HCT116 (cell line): ENCODE data around the gene XDH. TPM values are rescaled to one million over a fixed set of nuclear protein-coding genes. Genes with fewer than 3 reads are reported as not detected.

Source experiments
- ATAC-seq: fragments of 200-7000 bp; cut with Tn5 transposase; 2 replicates; pipeline ENCODE4 v1.9.1; 2020; ENCODE audit warnings: mild to moderate bottlenecking, moderate library complexity
- BruUV-seq: library from RNA; stranded (reverse); fragments of 400-500 nt; replicated peaks from 2 replicates; lab custom pipeline; 2021; lab: Mats Ljungman, UMichigan
- CTCF ChIA-PET: fragments of 300-600 bp; sonication (Branson Sonifier 250); formaldehyde crosslinking; loops from one replicate; lab custom pipeline; 2021; ENCODE audit warnings: antibody characterized with exemption; lab: Charles Lee
- POLR2A ChIA-PET: fragments of 300-600, 350-600 bp; sonication (Branson Sonifier 250); formaldehyde crosslinking; loops from one replicate; lab custom pipeline; 2021; ENCODE audit warnings: antibody characterized with exemption; lab: Charles Lee
- RAD21 ChIA-PET, 2 experiments: fragments of 300-600 bp; sonication (Branson Sonifier 250); formaldehyde crosslinking; loops; one replicate each; lab custom pipeline; 2023; ENCODE audit warnings: low total read pairs in 2 of 2; ENCODE audit not compliant: uncharacterized antibody in 2 of 2, unreplicated experiment in 2 of 2, low non-redundant PET in 1 of 2; lab: Charles Lee
- DNase-seq: peaks from one replicate; pipeline ENCODE4 v3.0.0-alpha.2; 2010; ENCODE audit warnings: low read depth, low spot score
- H2AFZ ChIP-seq: fragments of 200-600 bp; shearing (Covaris generic), sonication (generic); 2 replicates; pipeline ENCODE4 v1.6.1; 2017; ENCODE audit warnings: low read depth, mixed run types, mixed read lengths, antibody characterized with exemption, low read length; ENCODE audit not compliant: poor library complexity, severe bottlenecking
- H3K27ac ChIP-seq: 2 replicates; pipeline ENCODE4 v1.5.1; 2012; ENCODE audit warnings: low read depth, low read length
- H3K27me3 ChIP-seq: fragments of 200-600 bp; sonication (generic); 2 replicates; pipeline ENCODE4 v1.6.1; 2016; ENCODE audit warnings: mixed run types, low read length, mixed read lengths; ENCODE audit not compliant: insufficient read depth
- H3K36me3 ChIP-seq, 2 experiments: fragments of 200-500 bp in 1 of 2; fragments of 200-600 bp in 1 of 2; sonication (Bioruptor generic) in 1 of 2; sonication (generic) in 1 of 2; 2 replicates each; pipeline versions ENCODE4 v1.5.1 to v1.6.1; 2014 to 2016; ENCODE audit warnings: low read length in 2 of 2, inconsistent platforms in 1 of 2, mixed read lengths in 1 of 2, mixed run types in 1 of 2; ENCODE audit not compliant: insufficient read depth in 2 of 2, control insufficient read depth in 1 of 2
- H3K4me1 ChIP-seq, 2 experiments: fragments of 200-600 bp in 1 of 2; sonication (generic) in 1 of 2; 2 replicates each; pipeline versions ENCODE4 v1.5.1 to v1.6.1; 2012 to 2017; ENCODE audit warnings: low read length in 2 of 2, inconsistent platforms in 1 of 2, mild to moderate bottlenecking in 1 of 2, mixed read lengths in 1 of 2, mixed run types in 1 of 2, moderate library complexity in 1 of 2; ENCODE audit not compliant: insufficient read depth in 2 of 2, control insufficient read depth in 1 of 2
- H3K4me2 ChIP-seq: fragments of 200-600 bp; sonication (generic); 2 replicates; pipeline ENCODE4 v1.6.1; 2017; ENCODE audit warnings: mixed run types, low read length, mixed read lengths
- H3K4me3 ChIP-seq, 2 experiments: fragments of 200-600 bp in 1 of 2; sonication (generic) in 1 of 2; replicated peaks in 1 of 2; 2 replicates each; pipeline ENCODE4 v1.5.1; 2011 to 2016; ENCODE audit warnings: low read length in 2 of 2, control low read depth in 1 of 2, low read depth in 1 of 2, mild to moderate bottlenecking in 1 of 2, mixed read lengths in 1 of 2, mixed run types in 1 of 2
- H3K79me2 ChIP-seq: fragments of 200-600 bp; sonication (generic); 2 replicates; pipeline ENCODE4 v1.6.1; 2017; ENCODE audit warnings: mild to moderate bottlenecking, mixed run types, low read length, moderate library complexity, mixed read lengths; ENCODE audit not compliant: insufficient read depth
- H3K9ac ChIP-seq: fragments of 200-600 bp; sonication (generic); 2 replicates; pipeline ENCODE4 v1.6.1; 2016; ENCODE audit warnings: low read length, mixed read lengths
- H3K9me2 ChIP-seq: fragments of 200-600 bp; sonication (generic), shearing (Covaris generic); 2 replicates; pipeline ENCODE4 v1.6.1; 2017; ENCODE audit warnings: mixed run types, mild to moderate bottlenecking, moderate library complexity; ENCODE audit not compliant: insufficient read depth
- H3K9me3 ChIP-seq, 2 experiments: fragments of 200-500 bp in 1 of 2; fragments of 200-600 bp in 1 of 2; sonication (Bioruptor generic) in 1 of 2; sonication (generic) in 1 of 2; 2 replicates each; pipeline ENCODE4 v1.6.1; 2014 to 2017; ENCODE audit warnings: low read length in 2 of 2, mixed read lengths in 2 of 2, inconsistent platforms in 1 of 2, low read depth in 1 of 2, mild to moderate bottlenecking in 1 of 2, mixed run types in 1 of 2, moderate library complexity in 1 of 2; ENCODE audit not compliant: control insufficient read depth in 1 of 2, insufficient read depth in 1 of 2
- H4K20me1 ChIP-seq: fragments of 200-600 bp; sonication (generic), shearing (Covaris generic); 2 replicates; pipeline ENCODE4 v1.6.1; 2017; ENCODE audit warnings: mixed run types, mild to moderate bottlenecking, moderate library complexity; ENCODE audit not compliant: insufficient read depth
- ATF3 ChIP-seq: IDR thresholded peaks from 2 replicates; pipeline ENCODE4 v1.6.1; 2012
- CBX3 ChIP-seq: IDR thresholded peaks from 2 replicates; pipeline ENCODE4 v1.6.1; 2012; ENCODE audit warnings: low read depth
- CEBPB ChIP-seq: IDR thresholded peaks from 2 replicates; pipeline ENCODE4 v1.6.1; 2012; ENCODE audit warnings: low read depth
- EGR1 ChIP-seq: IDR thresholded peaks from 2 replicates; pipeline ENCODE4 v1.6.1; 2012; ENCODE audit warnings: low read depth
- ELF1 ChIP-seq: IDR thresholded peaks from 2 replicates; pipeline ENCODE4 v1.6.1; 2012; ENCODE audit warnings: low read depth, borderline replicate concordance
- EZH2 ChIP-seq: fragments of 200-600 bp; sonication (generic); IDR thresholded peaks from 2 replicates; pipeline ENCODE4 v1.6.1; 2017; ENCODE audit warnings: antibody characterized with exemption, mixed run types
- EZH2phosphoT487 ChIP-seq: fragments of 200-600 bp; IDR thresholded peaks from 2 replicates; pipeline ENCODE4 v1.6.1; 2018; ENCODE audit warnings: antibody characterized with exemption, borderline replicate concordance
- JUND ChIP-seq: IDR thresholded peaks from 2 replicates; pipeline ENCODE4 v1.6.1; 2012
- MAX ChIP-seq: IDR thresholded peaks from 2 replicates; pipeline ENCODE4 v1.6.1; 2012
- POLR2AphosphoS5 ChIP-seq: IDR thresholded peaks from 2 replicates; pipeline ENCODE4 v1.6.1; 2011; ENCODE audit warnings: mild to moderate bottlenecking, low read depth, low read length, moderate library complexity
- RAD21 ChIP-seq: IDR thresholded peaks from 2 replicates; pipeline ENCODE4 v1.6.1; 2012; ENCODE audit warnings: low read depth, mild to moderate bottlenecking
- REST ChIP-seq: IDR thresholded peaks from 2 replicates; pipeline ENCODE4 v1.6.1; 2012; ENCODE audit warnings: low read depth
- SIN3A ChIP-seq: IDR thresholded peaks from 2 replicates; pipeline ENCODE4 v1.6.1; 2012; ENCODE audit warnings: low read depth
- SP1 ChIP-seq: IDR thresholded peaks from 2 replicates; pipeline ENCODE4 v1.6.1; 2012; ENCODE audit warnings: low read depth
- SRF ChIP-seq: IDR thresholded peaks from 2 replicates; pipeline ENCODE4 v1.6.1; 2012; ENCODE audit warnings: low read depth
- TCF7L2 ChIP-seq: IDR thresholded peaks from 2 replicates; pipeline ENCODE4 v1.7.0; 2011; ENCODE audit warnings: borderline replicate concordance, inconsistent platforms; ENCODE audit not compliant: insufficient read depth, insufficient read length; ENCODE audit errors: extremely low read depth
- YY1 ChIP-seq: IDR thresholded peaks from 2 replicates; pipeline ENCODE4 v1.6.1; 2011; ENCODE audit warnings: low read length, low read depth, moderate library complexity, mild to moderate bottlenecking; ENCODE audit not compliant: insufficient replicate concordance; ENCODE audit errors: extremely low read depth
- intact Hi-C: fragments of 100-400 bp; cut with micrococcal nuclease; formaldehyde crosslinking; loops from 2 replicates; pipeline ENCODE4 v1.10.0; 2022
- total RNA-seq: library from RNA; stranded (reverse); gene quantifications from one replicate; pipeline ENCODE4 v1.2.1, GENCODE V29; 2021; ENCODE audit not compliant: unreplicated experiment

XDH gene
- total RNA-seq, 1 experiment from 2014 or later, result 0.15 TPM

- TF ChIP-seq EZH2phosphoT487 (no peak), MAX (no peak), POLR2AphosphoS5 (no peak), SP1 (no peak), EZH2 (no peak), SIN3A (no peak), JUND (no peak), YY1 (no peak), REST (no peak), EGR1 (no peak), CEBPB (no peak)
- TF ChIP-seq, all 23 proteins: peak for 0
Measured at GRCh38 chr2:31421634-31422033, 7.1 kb upstream of the XDH start (continued).

GRCh38 chr2:31420936-31421335 lies 6.4 kb upstream of the XDH start:
- H3K36me3 ChIP-seq, result no peaks in the 10 kb centered on the region
- H4K20me1 ChIP-seq, result no peaks in the 10 kb centered on the region
- H2AFZ ChIP-seq, result no peak overlapping the region
- ChIA-PET RAD21 (no interaction called here), CTCF (no interaction called here), POLR2A (no interaction called here)
- intact Hi-C loops, result no loop called here
- H3K9me2 ChIP-seq, result no peaks in the 10 kb centered on the region
- H3K9ac ChIP-seq, result no peak overlapping the region
- no peak overlapping the region for H3K4me3 ChIP-seq
- H3K4me2 ChIP-seq, result no peak overlapping the region
- no TSS peak for BruUV-seq
- H3K4me1 ChIP-seq, result no peaks in the 10 kb centered on the region
- no peaks in the 10 kb centered on the region for H3K27me3 ChIP-seq
- DNase-seq (no peak), ATAC-seq (no peak)
- H3K79me2 ChIP-seq, result no peaks in the 10 kb centered on the region
- no peaks in the 10 kb centered on the region for H3K9me3 ChIP-seq
- H3K27ac ChIP-seq, result no peak overlapping the region
- TF ChIP-seq CEBPB (no peak), EZH2 (no peak), RAD21 (no peak), EZH2phosphoT487 (no peak), CBX3 (no peak), JUND (no peak), SRF (no peak), TCF7L2 (no peak), REST (no peak), ELF1 (no peak), ATF3 (no peak)
